ENCODE measurements around the gene KCNIP4.

- TF ChIP-seq, protein P1, sequence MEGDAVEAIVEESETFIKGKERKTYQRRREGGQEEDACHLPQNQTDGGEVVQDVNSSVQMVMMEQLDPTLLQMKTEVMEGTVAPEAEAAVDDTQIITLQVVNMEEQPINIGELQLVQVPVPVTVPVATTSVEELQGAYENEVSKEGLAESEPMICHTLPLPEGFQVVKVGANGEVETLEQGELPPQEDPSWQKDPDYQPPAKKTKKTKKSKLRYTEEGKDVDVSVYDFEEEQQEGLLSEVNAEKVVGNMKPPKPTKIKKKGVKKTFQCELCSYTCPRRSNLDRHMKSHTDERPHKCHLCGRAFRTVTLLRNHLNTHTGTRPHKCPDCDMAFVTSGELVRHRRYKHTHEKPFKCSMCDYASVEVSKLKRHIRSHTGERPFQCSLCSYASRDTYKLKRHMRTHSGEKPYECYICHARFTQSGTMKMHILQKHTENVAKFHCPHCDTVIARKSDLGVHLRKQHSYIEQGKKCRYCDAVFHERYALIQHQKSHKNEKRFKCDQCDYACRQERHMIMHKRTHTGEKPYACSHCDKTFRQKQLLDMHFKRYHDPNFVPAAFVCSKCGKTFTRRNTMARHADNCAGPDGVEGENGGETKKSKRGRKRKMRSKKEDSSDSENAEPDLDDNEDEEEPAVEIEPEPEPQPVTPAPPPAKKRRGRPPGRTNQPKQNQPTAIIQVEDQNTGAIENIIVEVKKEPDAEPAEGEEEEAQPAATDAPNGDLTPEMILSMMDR (IDR thresholded peaks at IDR 0.05) = no peak
- no peak for TF ChIP-seq POLR2A (IDR thresholded peaks at IDR 0.05)
Observed at GRCh38 chr4:20838476-20838875, 1110.1 kb downstream of the KCNIP4 start.

Measured in transverse colon (tissue), 3 donors.